Lung (tissue), 12 donors: Measurements from ENCODE around the gene STK25. TPM values are rescaled to one million over a fixed set of nuclear protein-coding genes. Genes with fewer than 3 reads are reported as not detected.

Experiments
- ATAC-seq: fragments of 200-7000 bp; cut with Tn5 transposase; one replicate; pipeline ENCODE4 v1.9.1; 2020; ENCODE audit warnings: moderate number of reproducible peaks; ENCODE audit not compliant: insufficient read depth, low FRiP score
- DNase-seq, 3 donors: peaks; one replicate each; pipeline ENCODE4 v3.0.0-alpha.2; 2013 to 2017
- H3K27ac ChIP-seq, 2 donors: one replicate each; pipeline ENCODE4 v1.5.1; 2013; ENCODE audit warnings: mild to moderate bottlenecking in 2 of 2, moderate library complexity in 2 of 2, control low read depth in 1 of 2, inconsistent platforms in 1 of 2, low read depth in 1 of 2, low read length in 1 of 2
- H3K27me3 ChIP-seq, 3 donors: one replicate each; pipeline ENCODE4 v1.5.1; 2013; ENCODE audit warnings: low read length in 2 of 3; ENCODE audit not compliant: control insufficient read depth in 3 of 3, insufficient read depth in 3 of 3
- H3K36me3 ChIP-seq, 4 donors: one replicate each; pipeline ENCODE4 v1.5.1; 2013; ENCODE audit warnings: low read length in 4 of 4, mild to moderate bottlenecking in 1 of 4, moderate library complexity in 1 of 4; ENCODE audit not compliant: control insufficient read depth in 4 of 4, insufficient read depth in 4 of 4
- H3K4me1 ChIP-seq, 5 donors: one replicate each; pipeline ENCODE4 v1.5.1; 2013; ENCODE audit warnings: low read length in 5 of 5, mild to moderate bottlenecking in 2 of 5, moderate library complexity in 1 of 5; ENCODE audit not compliant: control insufficient read depth in 5 of 5, insufficient read depth in 5 of 5
- H3K4me3 ChIP-seq: one replicate; pipeline ENCODE4 v1.5.1; 2013; ENCODE audit warnings: mild to moderate bottlenecking, control low read depth, moderate library complexity
- H3K9ac ChIP-seq, 2 donors: one replicate each; pipeline ENCODE4 v1.5.1; 2013; ENCODE audit warnings: low read length in 2 of 2, control low read depth in 1 of 2; ENCODE audit not compliant: insufficient read depth in 1 of 2
- H3K9me3 ChIP-seq, 4 donors: one replicate each; pipeline ENCODE4 v1.5.1; 2013; ENCODE audit warnings: low read length in 3 of 4, mild to moderate bottlenecking in 1 of 4, moderate library complexity in 1 of 4; ENCODE audit not compliant: control insufficient read depth in 4 of 4, insufficient read depth in 3 of 4
- WGBS, 2 donors: extraction: QIAGEN DNeasy Blood & Tissue Kit; methylation state at CpG; one replicate each; pipeline ENCODE4 v1.1.7; 2013; 5-methylcytosine and 5-hydroxymethylcytosine counted together
- polyA plus RNA-seq, 2 donors: library from polyadenylated mRNA; stranded (reverse); fragments of 200-250 nt; gene quantifications; one replicate each; pipeline ENCODE4 v1.2.1, GENCODE V29; 2013
- total RNA-seq, 2 donors: library from RNA; depleted of rRNA in 1 of 2; stranded (reverse); fragments of >200 nt in 1 of 2; gene quantifications; one replicate each; pipeline ENCODE4 v1.2.1, GENCODE V29; 2014 to 2021
- TF ChIP-seq, protein P1 (sequence below): IDR thresholded peaks from 2 replicates; pipeline ENCODE4 v1.5.1; 2012; ENCODE audit warnings: mild to moderate bottlenecking; ENCODE audit errors: control extremely low read depth, extremely low read depth
- donor health status: control.
- donor health status: control.
- donor health status: Bipolar disorder and iron deficiency.
- donor health status: healthy.
- donor health status: DM: yes; HTN: yes; CAD: no.

The STK25 gene
- total and polyA plus RNA-seq, 4 donors: 126 to 182 (median 136) TPM

GRCh38 chr2:241502281-241502680 lies 6.1 kb downstream of the STK25 start:
- Histone ChIP-seq H3K9me3 (no peaks in the 10 kb centered on the region), H3K4me1 (peaks cover 0 to 12% (median 4%) of the 10 kb centered on the region in 5 donors), H3K27me3 (no peaks in the 10 kb centered on the region), H3K9ac (no peak overlapping the region), H3K36me3 (peaks cover 0 to 31% (median 21%) of the 10 kb centered on the region in 4 donors), H3K27ac (no peak overlapping the region), H3K4me3 (no peak overlapping the region)
- WGBS, 2 donors: 97% methylated on average over 11 of the region's 11 CpGs
- ATAC-seq: no peak
- TF ChIP-seq, protein P1, sequence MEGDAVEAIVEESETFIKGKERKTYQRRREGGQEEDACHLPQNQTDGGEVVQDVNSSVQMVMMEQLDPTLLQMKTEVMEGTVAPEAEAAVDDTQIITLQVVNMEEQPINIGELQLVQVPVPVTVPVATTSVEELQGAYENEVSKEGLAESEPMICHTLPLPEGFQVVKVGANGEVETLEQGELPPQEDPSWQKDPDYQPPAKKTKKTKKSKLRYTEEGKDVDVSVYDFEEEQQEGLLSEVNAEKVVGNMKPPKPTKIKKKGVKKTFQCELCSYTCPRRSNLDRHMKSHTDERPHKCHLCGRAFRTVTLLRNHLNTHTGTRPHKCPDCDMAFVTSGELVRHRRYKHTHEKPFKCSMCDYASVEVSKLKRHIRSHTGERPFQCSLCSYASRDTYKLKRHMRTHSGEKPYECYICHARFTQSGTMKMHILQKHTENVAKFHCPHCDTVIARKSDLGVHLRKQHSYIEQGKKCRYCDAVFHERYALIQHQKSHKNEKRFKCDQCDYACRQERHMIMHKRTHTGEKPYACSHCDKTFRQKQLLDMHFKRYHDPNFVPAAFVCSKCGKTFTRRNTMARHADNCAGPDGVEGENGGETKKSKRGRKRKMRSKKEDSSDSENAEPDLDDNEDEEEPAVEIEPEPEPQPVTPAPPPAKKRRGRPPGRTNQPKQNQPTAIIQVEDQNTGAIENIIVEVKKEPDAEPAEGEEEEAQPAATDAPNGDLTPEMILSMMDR: no peak
- no peak for DNase-seq

DNA sequence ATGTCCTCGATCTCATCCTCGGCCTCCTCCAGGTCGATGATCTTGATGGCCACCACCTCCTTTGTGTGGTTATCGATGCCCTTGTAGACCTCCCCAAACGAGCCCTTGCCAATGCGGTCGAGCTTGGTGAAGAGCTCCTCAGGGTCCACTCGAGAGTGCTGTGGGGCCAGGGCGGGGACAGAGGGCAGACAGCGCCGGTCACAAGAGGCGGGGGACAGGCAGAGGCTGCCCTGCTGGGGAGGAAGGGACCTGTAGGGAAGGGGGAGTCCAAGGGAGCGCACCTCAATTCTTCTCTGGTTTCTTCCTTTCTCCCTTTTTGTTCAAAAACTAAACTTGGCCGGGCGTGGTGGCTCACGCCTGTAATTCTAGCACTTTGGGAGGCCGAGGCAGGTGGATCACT lies 6.8 kb downstream of the STK25 start:
- H3K36me3 ChIP-seq: peaks cover 0 to 35% (median 26%) of the 10 kb centered on the region in 4 donors
- TF ChIP-seq, protein P1: no peak
- no peak for DNase-seq

DNA sequence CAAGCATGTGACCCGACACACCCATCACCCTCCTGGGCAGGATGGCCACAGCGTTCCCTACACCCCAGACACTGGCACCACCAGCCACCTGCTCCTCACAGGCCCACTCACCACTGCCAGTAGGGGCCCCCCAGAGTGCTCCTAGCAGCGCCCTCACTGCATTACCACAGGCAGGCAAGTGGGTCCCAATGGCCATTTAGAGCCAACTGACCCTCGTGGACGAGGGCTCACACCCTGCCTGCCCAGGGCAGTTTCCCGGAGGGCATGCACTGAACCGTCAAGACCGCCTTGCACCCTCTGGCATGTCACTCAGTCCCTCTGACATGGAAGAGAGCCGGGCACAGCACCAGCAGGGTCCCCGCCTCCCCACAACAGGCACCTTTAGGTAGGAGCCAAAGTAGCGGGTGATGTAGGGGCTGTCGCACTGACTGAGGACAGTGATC lies 7.3 kb downstream of the STK25 start:
- Histone ChIP-seq H3K4me1 (peaks cover 0 to 6% (median 0%) of the 10 kb centered on the region in 5 donors), H3K36me3 (peaks cover 0 to 39% (median 27%) of the 10 kb centered on the region in 4 donors), H3K27me3 (no peaks in the 10 kb centered on the region), H3K9ac (no peak overlapping the region), H3K27ac (no peak overlapping the region), H3K4me3 (no peak overlapping the region), H3K9me3 (no peaks in the 10 kb centered on the region)
- TF ChIP-seq, protein P1: no peak
- no peak for DNase-seq
- no peak for ATAC-seq
- WGBS, 2 donors: 92 to 94% methylated on average over 12 of the region's 12 CpGs

More for the DNA sequence above, 6.8 kb downstream of the STK25 start:
- Histone ChIP-seq H3K9ac (no peak overlapping the region), H3K4me3 (no peak overlapping the region), H3K9me3 (no peaks in the 10 kb centered on the region), H3K4me1 (peaks cover 0 to 6% (median under 1%) of the 10 kb centered on the region in 5 donors), H3K27ac (no peak overlapping the region), H3K27me3 (no peaks in the 10 kb centered on the region)
- WGBS, 2 donors: 87 to 96% methylated on average over 17 of the region's 17 CpGs
- no peak for ATAC-seq

DNA sequence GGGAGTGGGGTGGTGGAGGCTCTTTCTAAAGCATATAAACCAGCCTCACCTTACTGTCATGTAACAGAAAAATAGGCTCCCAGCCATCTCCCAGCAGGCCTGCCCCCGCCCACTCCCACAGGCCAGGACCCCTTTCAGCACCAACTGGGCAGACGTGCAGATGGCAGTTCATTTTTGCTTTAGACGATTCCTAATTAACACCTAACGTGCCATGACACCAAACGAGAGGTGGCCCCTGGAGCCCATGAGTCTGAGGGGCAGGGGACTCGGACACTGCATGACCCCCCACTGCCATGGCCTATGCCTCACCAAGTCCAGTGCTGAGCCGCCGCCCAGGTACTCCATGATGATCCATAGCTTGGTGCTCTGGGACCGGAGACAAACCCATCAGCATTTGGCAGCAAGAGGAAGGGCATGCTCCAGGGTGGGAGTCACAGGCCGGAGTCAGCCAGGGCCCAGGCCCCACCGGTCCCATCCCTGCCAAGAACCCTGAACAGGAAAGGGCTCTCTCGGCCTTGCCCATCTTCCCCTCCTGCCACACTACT lies 7.9 kb downstream of the STK25 start:
- Histone ChIP-seq H3K4me3 (no peak overlapping the region), H3K36me3 (peaks cover 0 to 45% (median 29%) of the 10 kb centered on the region in 4 donors), H3K27me3 (no peaks in the 10 kb centered on the region), H3K9me3 (no peaks in the 10 kb centered on the region), H3K4me1 (peaks cover 0 to 2% (median 0%) of the 10 kb centered on the region in 5 donors), H3K27ac (no peak overlapping the region), H3K9ac (no peak overlapping the region)
- TF ChIP-seq, protein P1: no peak
- no peak for DNase-seq
- WGBS, 2 donors: 93 to 96% methylated on average over 12 of the region's 12 CpGs
- no peak for ATAC-seq
